Neutrophil (primary cell): Measurements from ENCODE around the gene ADAMTS14.

ENCODE experiments used
- H3K27ac ChIP-seq: fragments of 200-600 bp; sonication (generic); 2 replicates; pipeline ENCODE4 v1.5.1; 2016; ENCODE audit warnings: mild to moderate bottlenecking, moderate library complexity
- H3K27me3 ChIP-seq: fragments of 200-600 bp; sonication (generic); 2 replicates; pipeline ENCODE4 v1.6.0; 2016; ENCODE audit warnings: mild to moderate bottlenecking
- H3K36me3 ChIP-seq: fragments of 200-600 bp; sonication (generic); 2 replicates; pipeline ENCODE4 v1.5.1; 2017
- H3K4me1 ChIP-seq, 2 experiments: fragments of 200-600 bp in 1 of 2; sonication (generic) in 1 of 2; 1 replicate in 1 of 2; 2 replicates in 1 of 2; pipeline versions ENCODE4 v1.5.1 to v1.6.1; 2013 to 2016; ENCODE audit warnings: low read depth in 1 of 2, low read length in 1 of 2, mild to moderate bottlenecking in 1 of 2, moderate library complexity in 1 of 2; ENCODE audit not compliant: control insufficient read depth in 1 of 2, insufficient read depth in 1 of 2
- H3K4me3 ChIP-seq, 2 experiments: fragments of 200-600 bp in 1 of 2; sonication (generic) in 1 of 2; 1 replicate in 1 of 2; 2 replicates in 1 of 2; pipeline ENCODE4 v1.5.1; 2013 to 2016; ENCODE audit warnings: low read depth in 1 of 2, low read length in 1 of 2, mild to moderate bottlenecking in 1 of 2, moderate library complexity in 1 of 2
- H3K9me3 ChIP-seq: fragments of 200-600 bp; sonication (generic); 2 replicates; pipeline ENCODE4 v1.5.1; 2016
- TF ChIP-seq, protein P1 (sequence below): fragments of 200-600 bp; sonication (generic); IDR thresholded peaks from 2 replicates; pipeline ENCODE4 v1.5.1; 2016; ENCODE audit warnings: antibody characterized with exemption

Gene ADAMTS14

DNA sequence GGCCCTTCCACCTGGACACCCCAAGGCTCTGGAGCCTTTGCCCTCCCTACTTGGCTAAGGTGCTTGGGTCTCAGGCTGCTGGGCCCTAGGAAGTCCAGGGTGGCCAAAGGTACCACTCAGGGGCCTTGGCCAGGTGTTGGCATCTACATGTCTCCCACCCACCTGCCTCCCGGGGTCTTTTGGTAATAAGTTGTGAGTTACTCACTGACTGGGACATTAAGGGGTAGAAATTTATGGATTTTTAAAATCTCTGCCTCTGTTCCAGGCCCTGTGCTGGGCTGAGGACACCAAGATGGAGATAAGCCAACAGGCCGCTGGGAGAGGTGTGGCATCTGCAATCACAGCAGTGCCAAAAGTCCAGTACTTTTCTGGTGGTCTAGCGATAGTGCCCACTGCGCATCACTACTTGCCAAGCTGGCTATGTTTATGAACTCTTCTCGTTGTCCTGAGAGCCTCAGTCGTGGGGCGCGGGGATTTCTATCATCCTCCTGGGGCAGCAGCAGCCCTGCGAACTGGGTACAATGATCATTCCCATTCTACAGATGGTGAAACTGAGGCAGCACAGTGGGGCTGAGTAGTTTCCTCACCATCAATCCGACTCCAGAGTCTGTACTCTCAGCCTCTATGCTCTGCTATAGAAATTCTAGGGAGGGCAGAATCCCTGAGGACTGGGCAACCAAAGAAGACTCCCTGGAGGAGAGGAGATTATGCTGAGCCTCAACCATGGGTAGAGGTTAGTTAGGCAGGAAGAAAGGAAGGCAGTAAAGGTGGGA is 76.7 kb downstream of the ADAMTS14 start:
- H3K4me1 ChIP-seq, result no peaks in the 10 kb centered on the region
- no peaks in the 10 kb centered on the region for H3K9me3 ChIP-seq
- H3K4me3 ChIP-seq, result no peak overlapping the region
- no peaks in the 10 kb centered on the region for H3K36me3 ChIP-seq
- TF ChIP-seq, protein P1, sequence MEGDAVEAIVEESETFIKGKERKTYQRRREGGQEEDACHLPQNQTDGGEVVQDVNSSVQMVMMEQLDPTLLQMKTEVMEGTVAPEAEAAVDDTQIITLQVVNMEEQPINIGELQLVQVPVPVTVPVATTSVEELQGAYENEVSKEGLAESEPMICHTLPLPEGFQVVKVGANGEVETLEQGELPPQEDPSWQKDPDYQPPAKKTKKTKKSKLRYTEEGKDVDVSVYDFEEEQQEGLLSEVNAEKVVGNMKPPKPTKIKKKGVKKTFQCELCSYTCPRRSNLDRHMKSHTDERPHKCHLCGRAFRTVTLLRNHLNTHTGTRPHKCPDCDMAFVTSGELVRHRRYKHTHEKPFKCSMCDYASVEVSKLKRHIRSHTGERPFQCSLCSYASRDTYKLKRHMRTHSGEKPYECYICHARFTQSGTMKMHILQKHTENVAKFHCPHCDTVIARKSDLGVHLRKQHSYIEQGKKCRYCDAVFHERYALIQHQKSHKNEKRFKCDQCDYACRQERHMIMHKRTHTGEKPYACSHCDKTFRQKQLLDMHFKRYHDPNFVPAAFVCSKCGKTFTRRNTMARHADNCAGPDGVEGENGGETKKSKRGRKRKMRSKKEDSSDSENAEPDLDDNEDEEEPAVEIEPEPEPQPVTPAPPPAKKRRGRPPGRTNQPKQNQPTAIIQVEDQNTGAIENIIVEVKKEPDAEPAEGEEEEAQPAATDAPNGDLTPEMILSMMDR, result no peak
- no peaks in the 10 kb centered on the region for H3K27me3 ChIP-seq
- H3K27ac ChIP-seq, result no peak overlapping the region

DNA sequence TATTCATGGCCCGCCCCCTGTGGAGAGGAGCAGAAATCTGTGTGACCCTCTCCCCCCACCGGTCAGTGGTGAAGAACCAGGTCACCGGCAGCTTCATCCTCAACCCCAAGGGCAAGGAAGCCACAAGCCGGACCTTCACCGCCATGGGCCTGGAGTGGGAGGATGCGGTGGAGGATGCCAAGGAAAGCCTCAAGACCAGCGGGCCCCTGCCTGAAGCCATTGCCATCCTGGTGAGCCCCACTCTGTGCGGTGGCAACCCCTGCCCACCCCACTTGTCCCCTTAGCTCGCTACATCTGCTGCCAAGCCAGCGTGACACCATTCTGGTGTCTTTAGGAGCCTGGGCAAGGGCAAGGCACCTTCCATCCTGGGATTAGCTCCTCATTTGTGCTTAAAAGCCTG is 77.5 kb downstream of the ADAMTS14 start:
- no peaks in the 10 kb centered on the region for H3K9me3 ChIP-seq
- H3K4me3 ChIP-seq, result no peak overlapping the region
- no peaks in the 10 kb centered on the region for H3K27me3 ChIP-seq
- H3K36me3 ChIP-seq, result no peaks in the 10 kb centered on the region
- no peaks in the 10 kb centered on the region for H3K4me1 ChIP-seq
- TF ChIP-seq, protein P1, result no peak
- no peak overlapping the region for H3K27ac ChIP-seq

DNA sequence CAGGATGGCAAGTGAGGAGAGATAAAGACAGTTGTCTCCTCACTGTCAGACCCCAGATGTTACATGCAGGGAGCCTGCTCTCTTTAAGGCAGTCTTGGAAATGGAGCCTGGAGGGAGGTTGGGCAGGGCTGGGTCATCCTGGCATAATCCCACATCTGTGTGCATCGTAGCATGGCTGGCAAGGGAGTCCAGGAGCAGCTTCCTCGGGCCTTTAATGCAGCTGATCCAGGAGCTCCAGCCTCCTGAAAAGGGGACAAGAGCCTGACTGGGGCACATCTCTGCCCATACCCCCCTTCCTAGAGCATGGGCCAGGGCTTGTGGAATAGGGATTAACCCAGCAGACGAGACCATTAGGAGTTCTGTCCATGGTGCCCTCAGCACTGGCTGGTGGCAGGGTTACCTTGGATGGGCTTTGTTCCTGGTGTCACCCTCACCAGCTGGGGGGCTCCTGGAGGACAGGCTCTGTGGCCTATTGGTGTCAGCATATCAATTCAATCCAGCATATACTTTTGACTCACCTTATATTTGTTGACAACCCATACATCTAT is 77.9 kb downstream of the ADAMTS14 start:
- no peaks in the 10 kb centered on the region for H3K36me3 ChIP-seq
- no peaks in the 10 kb centered on the region for H3K27me3 ChIP-seq
- TF ChIP-seq, protein P1, result no peak
- H3K4me3 ChIP-seq, result no peak overlapping the region
- no peaks in the 10 kb centered on the region for H3K4me1 ChIP-seq
- H3K9me3 ChIP-seq, result no peaks in the 10 kb centered on the region
- H3K27ac ChIP-seq, result no peak overlapping the region

DNA sequence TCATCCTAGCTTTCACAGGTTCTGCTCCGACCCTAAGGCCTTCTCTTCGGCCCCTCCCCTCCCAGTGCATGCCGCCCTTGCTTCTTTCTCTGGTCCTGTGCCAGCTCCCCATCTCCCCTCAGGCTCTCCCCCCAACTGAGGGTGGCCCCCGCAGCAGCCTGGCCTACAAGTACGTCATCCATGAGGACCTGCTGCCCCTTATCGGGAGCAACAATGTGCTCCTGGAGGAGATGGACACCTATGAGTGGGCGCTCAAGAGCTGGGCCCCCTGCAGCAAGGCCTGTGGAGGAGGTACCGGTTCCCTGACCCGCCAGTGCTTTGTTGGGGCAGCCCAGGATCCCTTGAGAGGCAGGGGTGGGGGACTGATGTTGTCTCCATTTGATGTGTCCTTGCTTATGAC is 79.0 kb downstream of the ADAMTS14 start:
- Histone ChIP-seq H3K27me3 (no peaks in the 10 kb centered on the region), H3K27ac (no peak overlapping the region), H3K4me1 (no peaks in the 10 kb centered on the region), H3K4me3 (no peak overlapping the region), H3K36me3 (no peaks in the 10 kb centered on the region), H3K9me3 (no peaks in the 10 kb centered on the region)
- TF ChIP-seq, protein P1, result no peak

DNA sequence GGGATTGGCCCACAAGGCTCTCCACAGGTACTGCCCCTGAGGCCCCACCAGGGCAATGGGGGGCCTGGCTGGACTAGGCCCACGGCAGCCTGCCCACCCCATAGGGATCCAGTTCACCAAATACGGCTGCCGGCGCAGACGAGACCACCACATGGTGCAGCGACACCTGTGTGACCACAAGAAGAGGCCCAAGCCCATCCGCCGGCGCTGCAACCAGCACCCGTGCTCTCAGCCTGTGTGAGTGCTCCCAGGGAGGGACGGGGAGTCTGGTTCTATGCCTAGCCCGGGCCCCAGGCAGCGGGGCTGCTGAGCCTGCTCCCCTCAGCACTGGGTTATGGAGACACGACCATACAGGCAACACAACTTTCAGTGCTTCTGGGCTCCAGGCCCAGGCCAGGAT is 79.7 kb downstream of the ADAMTS14 start:
- TF ChIP-seq, protein P1, result no peak
- no peaks in the 10 kb centered on the region for H3K4me1 ChIP-seq
- no peaks in the 10 kb centered on the region for H3K27me3 ChIP-seq
- H3K4me3 ChIP-seq, result no peak overlapping the region
- no peak overlapping the region for H3K27ac ChIP-seq
- no peaks in the 10 kb centered on the region for H3K36me3 ChIP-seq
- no peaks in the 10 kb centered on the region for H3K9me3 ChIP-seq
